Breast epithelium (tissue), 4 donors: ENCODE measurements around the gene FN3K. TPM values are rescaled to one million over a fixed set of nuclear protein-coding genes. Genes with fewer than 3 reads are reported as not detected.

Experiments
- DNase-seq, 2 donors: peaks; one replicate each; pipeline ENCODE4 v3.0.0-alpha.2; 2019; ENCODE audit warnings: low spot score in 2 of 2
- H3K27ac ChIP-seq, 2 donors: fragments of 200-600 bp; sonication (generic) in 1 of 2; one replicate each; pipeline ENCODE4 v1.5.1; 2016 to 2019; ENCODE audit warnings: mild to moderate bottlenecking in 1 of 2
- H3K27me3 ChIP-seq, 2 donors: fragments of 200-600 bp; sonication (generic) in 1 of 2; one replicate each; pipeline versions ENCODE4 v1.5.1 to v1.6.0; 2017 to 2019; ENCODE audit warnings: control low read depth in 1 of 2, mild to moderate bottlenecking in 1 of 2
- H3K36me3 ChIP-seq: fragments of 200-600 bp; one replicate; pipeline ENCODE4 v1.5.1; 2019
- H3K4me1 ChIP-seq, 2 donors: fragments of 200-600 bp; sonication (generic); one replicate each; pipeline ENCODE4 v1.5.1; 2016 to 2019; ENCODE audit warnings: control low read depth in 1 of 2
- H3K4me3 ChIP-seq, 3 donors: fragments of 200-600 bp; sonication (generic); 1 replicate in 2 of 3; 2 replicates in 1 of 3; pipeline ENCODE4 v1.5.1; 2016 to 2019; ENCODE audit warnings: mild to moderate bottlenecking in 3 of 3, moderate library complexity in 2 of 3
- H3K9me3 ChIP-seq, 2 donors: fragments of 200-600 bp; sonication (generic) in 1 of 2; one replicate each; pipeline ENCODE4 v1.5.1; 2016 to 2019; ENCODE audit warnings: control low read depth in 1 of 2
- CTCF ChIP-seq, 3 donors: fragments of 450-650 bp; IDR thresholded peaks; one replicate each; pipeline ENCODE4 v1.5.1; 2016 to 2017; ENCODE audit warnings: antibody characterized with exemption in 3 of 3, mild to moderate bottlenecking in 3 of 3, moderate library complexity in 3 of 3
- POLR2A ChIP-seq: fragments of 450-650 bp; IDR thresholded peaks from one replicate; pipeline ENCODE4 v1.6.1; 2016; ENCODE audit warnings: antibody characterized with exemption, mild to moderate bottlenecking, moderate library complexity
- POLR2AphosphoS5 ChIP-seq, 3 donors: sonication (generic); formaldehyde crosslinking; IDR thresholded peaks; one replicate each; pipeline ENCODE4 v1.6.1; 2017; ENCODE audit warnings: antibody characterized with exemption in 3 of 3
- intact Hi-C: fragments of 100-400 bp; cut with DNase I; formaldehyde crosslinking; loops from one replicate; pipeline ENCODE4 v1.15.1; 2023; ENCODE audit warnings: low total_unique reads
- total RNA-seq, 3 donors: library from RNA; depleted of rRNA; stranded (reverse); fragments of >200 nt; gene quantifications; one replicate each; pipeline ENCODE4 v1.1.0, GENCODE V29; 2016

The FN3K gene
- total RNA-seq, 3 donors from 2014 or later, result 4.5 to 9.4 (median 7.2) TPM

- Histone ChIP-seq H3K4me1 (no peaks in the 10 kb centered on the region), H3K27ac (peak overlapping the region; percentile 54 to 65), H3K36me3 (no peaks in the 10 kb centered on the region), H3K9me3 (peaks cover 4 to 6% of the 10 kb centered on the region in 2 donors), H3K27me3 (no peaks in the 10 kb centered on the region), H3K4me3 (peak overlapping the region; percentile 72 to 99 (median 75))
- TF ChIP-seq CTCF (IDR thresholded peaks at IDR 0.05) (no peak), POLR2AphosphoS5 (IDR thresholded peaks at IDR 0.05) (no peak), POLR2A (no peak)
- intact Hi-C loops, result no loop called here
- DNase-seq, result no peak
Measured at GRCh38 chr17:82698974-82699442, 36.4 kb upstream of the FN3K start.

DNA sequence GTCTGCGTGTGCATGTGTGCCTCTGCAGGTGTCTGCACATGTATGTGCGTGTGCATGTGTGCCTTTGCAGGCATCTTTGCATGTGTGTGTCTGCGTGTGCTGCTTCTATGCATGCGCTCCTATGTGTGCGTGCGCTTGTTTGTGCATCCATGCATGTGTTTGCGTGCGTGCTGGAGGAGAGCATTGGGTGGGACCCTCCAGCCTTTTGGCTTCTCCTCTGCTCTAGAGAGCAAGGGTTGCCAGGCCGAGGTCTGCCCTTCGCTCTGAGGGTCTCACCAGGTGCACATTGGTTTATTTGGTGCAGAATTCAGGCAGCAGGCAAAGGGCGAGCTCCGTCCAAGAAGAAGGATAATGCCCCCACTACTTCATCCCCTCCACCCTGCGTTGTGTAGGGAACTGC, 35.9 kb upstream of the FN3K start:
- peaks cover 4 to 5% of the 10 kb centered on the region in 2 donors for H3K9me3 ChIP-seq
- DNase-seq, result no peak
- H3K4me3 ChIP-seq, result peak overlapping the region; percentile 72 to 99 (median 75)
- TF ChIP-seq POLR2A (no peak), POLR2AphosphoS5 (IDR thresholded peaks at IDR 0.05) (no peak), CTCF (IDR thresholded peaks at IDR 0.05) (no peak)
- H3K27ac ChIP-seq, result no peak overlapping the region
- H3K4me1 ChIP-seq, result no peaks in the 10 kb centered on the region
- no peaks in the 10 kb centered on the region for H3K36me3 ChIP-seq
- H3K27me3 ChIP-seq, result no peaks in the 10 kb centered on the region
- intact Hi-C loops, result no loop called here

DNA sequence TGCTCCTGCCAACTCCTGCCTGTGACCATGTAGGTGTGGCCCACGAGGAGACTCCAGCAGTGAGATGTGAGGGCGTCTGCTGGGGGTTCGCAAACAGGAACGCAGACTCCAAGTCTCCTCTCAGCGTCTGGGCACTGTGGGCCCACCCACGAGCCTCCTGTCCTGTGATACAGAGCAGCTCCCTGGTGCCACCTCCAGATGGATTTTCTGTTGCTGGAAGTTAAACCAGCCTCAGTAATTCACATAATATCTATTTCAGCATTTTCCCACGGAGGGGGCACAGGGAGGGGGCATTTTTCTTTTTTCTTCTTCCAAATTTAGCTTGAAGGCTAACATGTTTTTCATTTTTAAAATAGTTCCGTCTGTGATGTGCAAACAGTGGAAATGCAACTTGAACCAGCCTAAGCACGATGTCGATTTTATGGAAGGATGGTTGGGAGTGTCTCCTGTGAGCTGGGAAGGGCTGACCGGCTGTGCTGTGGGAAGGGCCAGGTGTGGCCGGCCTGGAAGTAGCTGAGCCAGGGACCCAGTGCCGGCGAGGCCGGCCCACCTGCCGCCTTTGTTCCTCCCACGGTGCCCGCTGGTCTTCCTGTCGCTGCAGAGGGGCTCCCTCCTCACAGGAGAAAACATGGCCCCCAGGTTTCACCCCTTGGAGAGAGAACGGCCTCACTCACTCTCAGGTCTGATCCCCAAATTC, 33.0 kb upstream of the FN3K start:
- Histone ChIP-seq H3K27me3 (no peaks in the 10 kb centered on the region), H3K4me3 (peak overlapping the region in 1 of 3 donors; percentile 31), H3K4me1 (no peaks in the 10 kb centered on the region), H3K9me3 (no peaks in the 10 kb centered on the region), H3K27ac (no peak overlapping the region), H3K36me3 (no peaks in the 10 kb centered on the region)
- TF ChIP-seq POLR2AphosphoS5 (IDR thresholded peaks at IDR 0.05) (no peak), POLR2A (no peak), CTCF (IDR thresholded peaks at IDR 0.05) (no peak)
- intact Hi-C loops, result no loop called here
- no peak for DNase-seq

- peak overlapping the region in 2 of 3 donors; percentile 12 to 31 for H3K4me3 ChIP-seq
- intact Hi-C loops, result no loop called here
- no peaks in the 10 kb centered on the region for H3K9me3 ChIP-seq
- TF ChIP-seq CTCF (IDR thresholded peaks at IDR 0.05) (no peak), POLR2A (no peak)
- no peak overlapping the region for H3K27ac ChIP-seq
- H3K27me3 ChIP-seq, result no peaks in the 10 kb centered on the region
- H3K4me1 ChIP-seq, result no peaks in the 10 kb centered on the region
- H3K36me3 ChIP-seq, result no peaks in the 10 kb centered on the region
- DNase-seq, result no peak
Measured at GRCh38 chr17:82703036-82703745, 32.2 kb upstream of the FN3K start.
